PFSK-1 (cell line): ENCODE measurements around the gene CXCL12.

Experiments
- REST ChIP-seq, 2 experiments: IDR thresholded peaks; 2 replicates each; pipeline versions ENCODE4 v1.6.1 to v1.8.0; 2011 to 2012; ENCODE audit warnings: low read depth in 2 of 2, low read length in 2 of 2, control low read depth in 1 of 2, inconsistent platforms in 1 of 2, mild to moderate bottlenecking in 1 of 2, moderate library complexity in 1 of 2; ENCODE audit not compliant: insufficient read depth in 1 of 2
- SIN3A ChIP-seq: IDR thresholded peaks from 2 replicates; pipeline ENCODE4 v1.6.1; 2012; ENCODE audit warnings: mild to moderate bottlenecking, low read length, moderate library complexity, borderline replicate concordance; ENCODE audit not compliant: insufficient read depth
- TAF1 ChIP-seq: IDR thresholded peaks from 2 replicates; pipeline ENCODE4 v1.6.1; 2012; ENCODE audit warnings: low read length, control low read depth, borderline replicate concordance; ENCODE audit not compliant: insufficient read depth

- TF ChIP-seq TAF1 (no peak), SIN3A (no peak), REST (IDR thresholded peaks at IDR 0.05; ENCODE audit: insufficient read depth in 1 of 2, low read depth in 2 of 2, low read length in 2 of 2) (no peak)
These were observed 15.0 kb downstream of the CXCL12 start for GRCh38 chr10:44369854-44370253.
